Kidney epithelial cell (primary cell): ENCODE measurements around the gene TNNI3K. TPM values are rescaled to one million over a fixed set of nuclear protein-coding genes. Genes with fewer than 3 reads are reported as not detected.

Experiments
- DNase-seq: peaks from one replicate; pipeline ENCODE4 v3.0.0-alpha.2; 2010; ENCODE audit warnings: low read depth
- H3K27me3 ChIP-seq: 2 replicates; pipeline ENCODE4 v1.6.0; 2011; ENCODE audit warnings: low read length; ENCODE audit not compliant: control insufficient read depth, insufficient read depth
- H3K36me3 ChIP-seq: 2 replicates; pipeline ENCODE4 v1.5.1; 2011; ENCODE audit warnings: low read length; ENCODE audit not compliant: control insufficient read depth, insufficient read depth
- H3K4me3 ChIP-seq: 2 replicates; pipeline ENCODE4 v1.5.1; 2011; ENCODE audit warnings: low read depth, mild to moderate bottlenecking, control low read depth, low read length
- total RNA-seq: library from RNA; depleted of rRNA; stranded (reverse); fragments of >200 nt; gene quantifications from 2 replicates; pipeline ENCODE4 v1.2.3, GENCODE V29; 2015
- TF ChIP-seq, protein P1 (sequence below): IDR thresholded peaks from 2 replicates; pipeline ENCODE4 v1.5.1; 2011; ENCODE audit warnings: mild to moderate bottlenecking, moderate library complexity, low read length, control low read depth, inconsistent platforms; ENCODE audit not compliant: insufficient read depth, poor library complexity, severe bottlenecking

Gene TNNI3K
- total RNA-seq, 1 donor from 2014 or later, result not detected

DNA sequence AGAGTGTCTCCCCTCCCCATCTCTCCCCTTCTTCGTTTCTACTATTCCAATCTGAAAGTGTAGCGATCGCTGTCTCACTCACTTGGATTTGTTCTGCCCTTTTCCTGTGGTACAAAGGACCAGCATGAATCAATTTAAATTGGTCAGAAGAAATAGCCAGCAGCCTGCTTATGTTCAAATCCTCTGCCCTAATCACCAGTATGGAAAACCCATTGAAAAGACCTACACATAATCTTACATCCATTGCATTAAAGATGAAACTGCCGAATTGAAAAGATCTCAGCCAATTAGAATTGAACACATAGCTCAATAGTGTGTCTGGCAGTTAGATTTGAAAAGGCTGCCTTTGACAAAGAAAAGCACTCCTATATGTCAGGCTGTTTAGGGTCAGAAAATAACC, 122.6 kb downstream of the TNNI3K start:
- DNase-seq, result no peak

DNA sequence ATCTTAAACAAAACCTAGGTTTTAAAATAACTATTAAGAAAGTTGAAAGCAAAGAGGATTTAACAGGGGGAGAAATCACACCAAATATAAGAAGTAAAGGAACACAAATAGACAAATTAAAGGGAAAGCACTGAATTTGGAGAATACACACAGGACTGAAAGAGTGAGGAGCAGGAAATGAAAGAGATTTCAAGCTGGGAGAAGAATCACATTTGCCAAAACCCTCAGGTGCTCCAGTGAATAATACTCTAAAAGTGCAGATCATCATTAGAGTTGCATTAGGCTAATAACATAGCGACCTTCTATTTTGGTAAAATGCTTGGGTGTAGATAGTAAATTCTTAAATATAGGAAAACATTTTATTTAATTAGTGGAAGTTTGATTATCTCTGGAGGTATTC, 127.5 kb downstream of the TNNI3K start:
- no peaks in the 10 kb centered on the region for H3K27me3 ChIP-seq
- DNase-seq, result no peak

More for the DNA sequence above, 122.6 kb downstream of the TNNI3K start:
- Histone ChIP-seq H3K36me3 (no peaks in the 10 kb centered on the region), H3K4me3 (no peak overlapping the region), H3K27me3 (no peaks in the 10 kb centered on the region)
- TF ChIP-seq, protein P1, sequence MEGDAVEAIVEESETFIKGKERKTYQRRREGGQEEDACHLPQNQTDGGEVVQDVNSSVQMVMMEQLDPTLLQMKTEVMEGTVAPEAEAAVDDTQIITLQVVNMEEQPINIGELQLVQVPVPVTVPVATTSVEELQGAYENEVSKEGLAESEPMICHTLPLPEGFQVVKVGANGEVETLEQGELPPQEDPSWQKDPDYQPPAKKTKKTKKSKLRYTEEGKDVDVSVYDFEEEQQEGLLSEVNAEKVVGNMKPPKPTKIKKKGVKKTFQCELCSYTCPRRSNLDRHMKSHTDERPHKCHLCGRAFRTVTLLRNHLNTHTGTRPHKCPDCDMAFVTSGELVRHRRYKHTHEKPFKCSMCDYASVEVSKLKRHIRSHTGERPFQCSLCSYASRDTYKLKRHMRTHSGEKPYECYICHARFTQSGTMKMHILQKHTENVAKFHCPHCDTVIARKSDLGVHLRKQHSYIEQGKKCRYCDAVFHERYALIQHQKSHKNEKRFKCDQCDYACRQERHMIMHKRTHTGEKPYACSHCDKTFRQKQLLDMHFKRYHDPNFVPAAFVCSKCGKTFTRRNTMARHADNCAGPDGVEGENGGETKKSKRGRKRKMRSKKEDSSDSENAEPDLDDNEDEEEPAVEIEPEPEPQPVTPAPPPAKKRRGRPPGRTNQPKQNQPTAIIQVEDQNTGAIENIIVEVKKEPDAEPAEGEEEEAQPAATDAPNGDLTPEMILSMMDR, result no peak

DNA sequence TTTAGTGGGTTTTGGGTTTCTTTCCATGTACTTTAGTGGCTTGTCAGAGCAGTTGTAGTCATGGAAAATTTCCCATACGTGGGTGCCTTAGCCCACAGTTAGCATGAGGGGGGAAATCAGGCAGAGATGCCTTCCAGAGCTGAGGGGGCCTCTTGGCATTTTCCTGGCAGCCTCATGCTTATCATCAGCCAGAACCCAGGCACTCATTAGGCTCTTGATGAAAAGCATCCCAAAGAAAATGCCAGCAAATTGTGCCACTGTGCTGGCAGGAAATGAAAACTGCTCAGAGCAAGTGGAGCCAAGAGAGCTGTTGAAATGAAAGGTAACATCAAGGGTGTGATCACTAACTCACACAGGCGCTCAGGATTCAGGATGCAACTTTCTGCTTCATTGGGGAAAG, 128.0 kb downstream of the TNNI3K start:
- Histone ChIP-seq H3K36me3 (no peaks in the 10 kb centered on the region), H3K27me3 (no peaks in the 10 kb centered on the region), H3K4me3 (no peak overlapping the region)
- no peak for DNase-seq
- TF ChIP-seq, protein P1, result no peak

More for the DNA sequence above, 127.5 kb downstream of the TNNI3K start:
- Histone ChIP-seq H3K4me3 (no peak overlapping the region), H3K36me3 (no peaks in the 10 kb centered on the region)
- TF ChIP-seq, protein P1, result no peak

DNA sequence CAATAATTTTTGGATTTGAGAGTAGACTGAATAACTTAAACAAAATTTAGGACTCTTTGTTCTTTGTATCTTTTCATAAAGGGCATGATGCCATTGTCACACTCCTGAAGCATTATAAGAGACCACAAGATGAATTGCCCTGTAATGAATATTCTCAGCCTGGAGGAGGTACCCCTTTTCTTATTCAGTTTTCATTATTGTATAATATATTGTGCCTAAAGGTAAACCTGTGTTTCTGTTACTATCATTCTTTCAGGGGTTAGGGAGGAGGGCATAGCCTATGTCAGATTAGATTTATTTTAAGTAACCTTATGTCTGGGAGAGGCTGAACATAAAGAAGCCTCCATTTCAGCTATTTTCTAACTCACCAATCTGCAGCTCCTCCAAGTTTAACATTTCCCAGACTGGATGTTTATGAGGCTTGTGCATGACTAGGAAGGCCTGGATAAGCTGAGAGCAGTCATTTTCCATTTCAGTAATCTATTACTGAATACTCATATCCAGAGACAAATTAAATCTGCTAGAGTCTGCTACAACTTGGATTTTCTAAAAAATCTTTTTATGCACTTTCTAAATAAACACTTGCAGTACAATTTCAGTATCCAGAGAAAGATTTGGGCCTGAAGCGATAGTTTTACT, 132.1 kb downstream of the TNNI3K start:
- Histone ChIP-seq H3K36me3 (no peaks in the 10 kb centered on the region), H3K4me3 (no peak overlapping the region), H3K27me3 (no peaks in the 10 kb centered on the region)
- no peak for DNase-seq
- TF ChIP-seq, protein P1, result no peak

DNA sequence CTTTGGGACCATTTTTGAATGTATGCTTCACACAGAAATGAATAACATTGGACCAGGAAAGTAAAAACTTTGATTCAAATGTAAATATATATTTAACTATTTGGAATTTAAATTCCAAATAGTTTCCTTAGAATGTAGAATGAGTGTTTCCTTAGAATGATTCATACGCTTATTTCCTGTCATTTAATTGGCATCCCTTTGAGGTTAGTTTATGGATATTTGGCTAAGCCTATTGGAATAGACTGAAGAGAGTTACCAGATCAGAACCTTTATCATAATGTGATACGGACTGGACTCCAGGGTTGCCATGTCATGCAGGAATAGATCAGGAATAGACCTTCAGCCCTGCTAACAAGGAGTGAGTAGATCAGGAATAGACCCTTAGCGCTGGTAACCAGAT, 133.1 kb downstream of the TNNI3K start:
- no peaks in the 10 kb centered on the region for H3K36me3 ChIP-seq
- no peak overlapping the region for H3K4me3 ChIP-seq
- DNase-seq, result no peak
- H3K27me3 ChIP-seq, result no peaks in the 10 kb centered on the region
- TF ChIP-seq, protein P1, result no peak

DNA sequence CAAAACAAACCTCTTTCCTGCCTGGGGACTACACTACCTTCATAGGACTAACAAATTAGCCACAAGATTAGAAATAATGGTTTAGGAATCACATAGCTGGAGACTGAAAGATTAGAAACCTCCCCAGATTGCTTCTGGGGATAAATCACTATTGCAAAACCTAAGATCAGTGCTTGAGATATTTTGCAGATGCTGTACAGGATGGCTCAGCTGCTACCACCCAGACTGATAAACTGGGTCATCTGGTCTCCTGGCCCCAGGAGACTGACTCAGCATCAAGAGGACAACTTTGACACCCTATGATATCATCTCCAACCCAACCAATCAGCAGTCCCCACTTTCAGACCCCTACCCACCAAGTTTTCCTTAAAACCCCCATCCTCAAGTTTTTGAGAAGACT, 140.2 kb downstream of the TNNI3K start:
- Histone ChIP-seq H3K27me3 (no peaks in the 10 kb centered on the region), H3K4me3 (no peak overlapping the region), H3K36me3 (no peaks in the 10 kb centered on the region)
- no peak for DNase-seq
- TF ChIP-seq, protein P1, result no peak
